SJSA1 (cell line): ENCODE data around the gene PRKACB. TPM values are rescaled to one million over a fixed set of nuclear protein-coding genes. Genes with fewer than 3 reads are reported as not detected.

Experiments
- DNase-seq, 2 experiments: peaks; one replicate each; pipeline ENCODE4 v3.0.0-alpha.2; 2015 to 2020; ENCODE audit warnings: low spot score in 2 of 2, low read depth in 1 of 2
- H3K27ac ChIP-seq: fragments of 250-450 bp; sonication (Bioruptor Pico); 2 replicates; pipeline ENCODE4 v1.5.1; 2020; ENCODE audit warnings: mild to moderate bottlenecking, moderate library complexity
- H3K27me3 ChIP-seq: fragments of 250-450 bp; sonication (Bioruptor Pico); replicated peaks from 2 replicates; pipeline ENCODE4 v1.5.1; 2020; ENCODE audit warnings: mild to moderate bottlenecking, moderate library complexity
- H3K36me3 ChIP-seq: fragments of 250-450 bp; sonication (Bioruptor Pico); 2 replicates; pipeline ENCODE4 v1.5.1; 2020; ENCODE audit warnings: mild to moderate bottlenecking
- H3K4me1 ChIP-seq: fragments of 250-450 bp; sonication (Bioruptor Pico); replicated peaks from 2 replicates; pipeline ENCODE4 v1.6.1; 2021; ENCODE audit warnings: mild to moderate bottlenecking
- H3K4me3 ChIP-seq: fragments of 250-450 bp; sonication (Bioruptor Pico); 2 replicates; pipeline ENCODE4 v1.5.1; 2020; ENCODE audit warnings: mild to moderate bottlenecking
- H3K9me3 ChIP-seq: fragments of 250-450 bp; sonication (Bioruptor Pico); replicated peaks from 2 replicates; pipeline ENCODE4 v1.5.1; 2020; ENCODE audit warnings: mild to moderate bottlenecking
- total RNA-seq: library from RNA; depleted of rRNA; stranded (reverse); fragments of >200 nt; shearing (Covaris generic); gene quantifications from 2 replicates; pipeline ENCODE4 v1.2.3, GENCODE V29; 2014

PRKACB gene
- total RNA-seq, 1 experiment from 2014 or later = 51.7 TPM

DNA sequence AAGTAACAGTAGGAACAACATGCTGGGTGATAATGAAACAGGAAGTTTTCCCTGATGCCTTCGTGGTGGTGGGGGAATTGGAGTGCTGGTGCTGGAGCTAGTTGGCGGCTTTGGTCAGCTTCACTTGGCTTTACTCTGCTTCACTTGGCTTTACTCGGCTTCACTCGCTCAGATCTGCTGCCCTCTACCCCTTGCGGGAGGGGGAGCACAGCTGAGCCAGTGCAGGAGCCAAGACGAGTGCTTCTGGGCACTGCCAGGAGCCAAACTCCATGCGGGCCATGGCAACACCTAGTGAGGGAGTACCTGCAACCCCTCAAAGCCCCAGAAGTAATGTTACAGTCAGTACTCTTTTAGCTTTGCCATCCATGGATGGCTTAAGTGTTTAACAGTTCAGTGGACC, 10.6 kb upstream of the PRKACB start:
- H3K36me3 ChIP-seq = no peaks in the 10 kb centered on the region
- H3K9me3 ChIP-seq = no peaks in the 10 kb centered on the region
- no peak overlapping the region for H3K4me3 ChIP-seq
- H3K27ac ChIP-seq = no peak overlapping the region
- no peak for DNase-seq
- H3K4me1 ChIP-seq = no peaks in the 10 kb centered on the region
- H3K27me3 ChIP-seq = no peaks in the 10 kb centered on the region

DNA sequence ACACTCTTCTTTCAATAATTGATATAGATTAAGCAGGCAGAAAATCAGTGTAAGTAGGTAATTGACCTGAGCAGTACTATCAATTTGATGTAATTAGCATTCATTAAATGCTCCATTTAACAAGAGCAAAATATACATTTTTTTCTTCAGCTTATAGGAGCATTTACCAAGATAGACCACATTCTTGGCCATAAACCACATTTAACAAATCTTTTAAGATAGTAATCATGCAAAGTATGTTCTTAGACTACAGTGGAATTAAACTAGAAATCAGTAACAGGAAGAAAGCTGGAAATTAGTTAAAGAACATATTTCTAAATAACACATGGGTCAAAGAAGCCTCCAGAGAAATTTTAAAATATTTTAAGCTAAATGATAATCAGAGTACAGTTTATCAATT, 8.7 kb upstream of the PRKACB start:
- Histone ChIP-seq H3K36me3 (no peaks in the 10 kb centered on the region), H3K27ac (no peak overlapping the region), H3K4me1 (no peaks in the 10 kb centered on the region), H3K4me3 (no peak overlapping the region), H3K27me3 (no peaks in the 10 kb centered on the region), H3K9me3 (no peaks in the 10 kb centered on the region)
- DNase-seq = no peak

DNA sequence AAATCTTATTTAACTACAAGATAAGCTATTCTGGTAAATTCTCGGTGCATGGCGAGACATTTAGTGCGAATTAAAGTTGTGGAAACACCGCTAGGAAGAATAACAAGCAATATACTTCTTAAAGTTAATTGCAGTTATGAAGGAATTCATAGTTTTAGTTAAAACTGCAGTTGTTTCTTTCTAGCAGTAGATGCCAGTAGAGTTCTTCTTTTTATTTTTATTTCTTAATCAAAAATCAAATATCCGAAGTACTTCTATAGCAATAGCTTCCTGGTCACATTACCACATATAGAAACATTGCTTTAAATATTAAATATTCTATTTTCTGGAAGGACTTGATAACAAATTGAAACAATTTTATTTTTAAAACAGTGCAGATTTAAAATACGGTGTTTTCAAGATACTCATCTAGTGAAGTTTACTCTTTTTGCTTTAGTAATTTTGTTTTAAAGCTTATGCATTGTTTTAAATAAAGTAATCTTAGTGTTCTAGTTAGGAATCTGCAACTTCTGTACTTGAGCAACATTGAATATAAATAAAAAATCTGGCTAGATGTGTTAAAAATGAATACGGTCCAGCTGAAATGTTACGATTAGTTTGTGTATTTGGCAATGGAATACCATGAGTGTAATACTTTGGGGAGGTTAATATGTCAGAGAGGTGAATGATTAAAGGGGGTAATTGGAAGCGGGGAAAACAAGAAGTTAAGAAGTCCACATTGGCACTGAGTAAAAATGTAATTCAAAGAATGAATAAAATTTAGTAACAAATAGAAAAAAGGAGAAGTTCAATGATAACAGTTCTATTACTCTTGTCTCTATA, 2.7 kb upstream of the PRKACB start:
- DNase-seq = peak in 1 of 2 experiments; percentile 11
- no peaks in the 10 kb centered on the region for H3K9me3 ChIP-seq
- H3K4me1 ChIP-seq = peaks cover 21% of the 10 kb centered on the region
- no peak overlapping the region for H3K27ac ChIP-seq
- no peaks in the 10 kb centered on the region for H3K27me3 ChIP-seq
- H3K36me3 ChIP-seq = no peaks in the 10 kb centered on the region
- no peak overlapping the region for H3K4me3 ChIP-seq

DNA sequence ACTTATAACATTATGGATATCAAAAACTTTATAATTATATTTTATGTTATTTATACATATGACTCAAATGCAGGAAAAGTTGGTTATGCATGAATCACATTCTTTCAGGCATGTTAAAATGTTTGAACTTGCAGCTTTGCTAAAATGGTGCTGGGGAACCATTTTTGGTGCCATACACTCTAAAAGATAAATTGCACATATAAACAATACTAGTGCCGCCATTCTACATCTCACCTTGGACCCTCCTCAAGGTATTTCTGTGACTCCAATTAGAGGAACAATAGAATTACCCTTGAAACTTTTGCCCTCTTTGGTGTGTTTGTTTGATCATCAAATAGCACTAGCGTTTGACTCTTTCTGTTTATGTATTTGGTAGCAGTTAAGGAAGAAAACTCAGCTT, 997 bp downstream of the PRKACB start:
- Histone ChIP-seq H3K4me3 (peak overlapping the region; percentile 26), H3K27me3 (no peaks in the 10 kb centered on the region), H3K9me3 (no peaks in the 10 kb centered on the region), H3K4me1 (peaks cover 28% of the 10 kb centered on the region), H3K36me3 (no peaks in the 10 kb centered on the region), H3K27ac (peak overlapping the region; percentile 45)
- peak in 1 of 2 experiments; percentile 34 for DNase-seq

DNA sequence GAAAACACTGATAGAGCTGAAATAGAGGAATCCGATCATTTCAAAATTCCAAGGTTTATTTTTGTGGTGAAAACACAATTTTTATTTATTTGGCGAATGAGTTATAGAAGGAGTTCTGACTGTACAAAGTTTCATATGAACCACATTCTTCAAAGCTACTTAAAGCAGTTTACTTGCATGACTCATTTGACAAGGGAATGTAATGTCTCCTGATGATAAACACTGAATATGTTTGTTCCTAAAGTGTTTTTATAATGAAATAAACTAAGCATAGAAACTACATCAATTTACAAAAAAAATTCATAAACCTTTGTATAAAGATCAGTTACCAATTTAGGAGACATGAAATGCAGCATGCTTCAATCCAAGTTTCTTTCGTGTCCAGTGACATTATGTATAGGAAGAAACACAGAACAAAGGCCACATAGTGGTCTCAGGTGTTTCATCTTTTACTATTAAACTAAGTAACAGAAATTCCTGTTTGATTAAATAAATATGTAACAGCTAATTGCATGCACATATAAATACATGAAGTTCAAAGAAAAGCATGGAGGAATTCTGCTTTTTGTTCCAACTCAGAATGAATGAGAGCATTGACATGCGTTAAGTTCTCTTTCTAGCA, 2.5 kb downstream of the PRKACB start:
- H3K9me3 ChIP-seq = no peaks in the 10 kb centered on the region
- H3K27ac ChIP-seq = peak overlapping the region; percentile 45
- H3K27me3 ChIP-seq = no peaks in the 10 kb centered on the region
- DNase-seq = peak in 1 of 2 experiments; percentile 63
- H3K4me1 ChIP-seq = peaks cover 28% of the 10 kb centered on the region
- H3K4me3 ChIP-seq = no peak overlapping the region; the same call in 1 of the 2 replicates
- no peaks in the 10 kb centered on the region for H3K36me3 ChIP-seq

- DNase-seq = no peak
- Histone ChIP-seq H3K27me3 (no peaks in the 10 kb centered on the region), H3K4me1 (peaks cover 25% of the 10 kb centered on the region), H3K9me3 (no peaks in the 10 kb centered on the region), H3K36me3 (no peaks in the 10 kb centered on the region), H3K4me3 (no peak overlapping the region), H3K27ac (no peak overlapping the region)
These were observed 4.7 kb downstream of the PRKACB start for GRCh38 chr1:84148758-84149157.

GRCh38 chr1:84152649-84153056, 8.6 kb downstream of the PRKACB start:
- Histone ChIP-seq H3K27me3 (no peaks in the 10 kb centered on the region), H3K9me3 (no peaks in the 10 kb centered on the region), H3K36me3 (no peaks in the 10 kb centered on the region), H3K27ac (no peak overlapping the region), H3K4me1 (peaks cover 16% of the 10 kb centered on the region), H3K4me3 (no peak overlapping the region)
- no peak for DNase-seq

DNA sequence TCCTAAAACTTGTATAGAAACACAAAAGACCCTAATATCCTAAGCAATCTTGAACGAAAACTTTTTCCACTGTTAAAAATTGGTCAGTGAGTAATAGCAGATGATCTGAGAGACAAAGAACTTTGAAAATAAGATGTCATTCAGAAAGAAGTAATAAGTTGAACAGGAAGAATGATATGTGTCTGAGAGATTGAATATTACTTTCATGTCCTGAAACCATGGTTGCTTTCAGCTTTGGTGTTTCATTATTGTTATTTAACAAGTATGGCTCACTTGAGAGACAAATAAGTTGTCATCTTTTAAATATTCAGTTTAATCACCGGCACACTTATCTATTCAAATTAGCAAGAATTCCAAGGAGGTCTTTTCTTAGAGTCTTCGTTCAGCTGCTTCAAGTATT, 11.4 kb downstream of the PRKACB start:
- H3K27me3 ChIP-seq = no peaks in the 10 kb centered on the region
- peak overlapping the region; percentile 57; the same call in 1 of the 2 replicates for H3K27ac ChIP-seq
- DNase-seq = no peak
- no peak overlapping the region for H3K4me3 ChIP-seq
- peaks cover 16% of the 10 kb centered on the region for H3K4me1 ChIP-seq
- H3K9me3 ChIP-seq = no peaks in the 10 kb centered on the region
- H3K36me3 ChIP-seq = no peaks in the 10 kb centered on the region; the same call in 1 of the 2 replicates

GRCh38 chr1:84156210-84156621, 12.1 kb downstream of the PRKACB start:
- H3K9me3 ChIP-seq = no peaks in the 10 kb centered on the region
- no peaks in the 10 kb centered on the region; the same call in 1 of the 2 replicates for H3K36me3 ChIP-seq
- peaks cover 16% of the 10 kb centered on the region for H3K4me1 ChIP-seq
- H3K27ac ChIP-seq = peak overlapping the region; percentile 57
- DNase-seq = peak; percentile 57 to 80
- H3K4me3 ChIP-seq = no peak overlapping the region
- H3K27me3 ChIP-seq = no peaks in the 10 kb centered on the region

- Histone ChIP-seq H3K27ac (no peak overlapping the region), H3K27me3 (no peaks in the 10 kb centered on the region), H3K9me3 (no peaks in the 10 kb centered on the region), H3K4me1 (peaks cover 23% of the 10 kb centered on the region), H3K4me3 (no peak overlapping the region), H3K36me3 (no peaks in the 10 kb centered on the region; the same call in 1 of the 2 replicates)
- no peak for DNase-seq
These were observed 15.6 kb downstream of the PRKACB start for GRCh38 chr1:84159533-84160240.

DNA sequence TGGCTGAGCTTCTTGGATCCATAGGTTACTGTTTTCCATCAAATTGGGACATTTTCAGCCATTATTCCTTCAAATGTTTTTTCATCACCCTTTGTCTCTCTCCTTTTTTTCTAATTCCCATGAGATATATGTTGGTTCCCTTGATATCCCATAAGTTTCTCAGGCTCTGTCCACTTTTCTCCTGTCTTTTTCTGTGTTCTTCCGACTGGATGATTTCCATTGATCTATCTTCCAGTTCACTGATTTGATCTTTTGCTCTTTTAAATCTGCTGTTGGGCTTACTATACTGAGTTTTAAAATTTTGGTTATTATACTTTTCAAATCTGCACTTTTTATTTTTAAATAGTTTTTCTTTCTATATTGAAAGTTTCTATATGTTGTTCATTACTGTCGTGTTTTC, 18.2 kb downstream of the PRKACB start:
- Histone ChIP-seq H3K27ac (no peak overlapping the region), H3K4me1 (0 out of 2 replicates have a peak, but pooled peaks cover 7% of the 10 kb centered on the region), H3K4me3 (no peak overlapping the region), H3K27me3 (no peaks in the 10 kb centered on the region), H3K9me3 (no peaks in the 10 kb centered on the region), H3K36me3 (no peaks in the 10 kb centered on the region; the same call in 1 of the 2 replicates)
- no peak for DNase-seq

DNA sequence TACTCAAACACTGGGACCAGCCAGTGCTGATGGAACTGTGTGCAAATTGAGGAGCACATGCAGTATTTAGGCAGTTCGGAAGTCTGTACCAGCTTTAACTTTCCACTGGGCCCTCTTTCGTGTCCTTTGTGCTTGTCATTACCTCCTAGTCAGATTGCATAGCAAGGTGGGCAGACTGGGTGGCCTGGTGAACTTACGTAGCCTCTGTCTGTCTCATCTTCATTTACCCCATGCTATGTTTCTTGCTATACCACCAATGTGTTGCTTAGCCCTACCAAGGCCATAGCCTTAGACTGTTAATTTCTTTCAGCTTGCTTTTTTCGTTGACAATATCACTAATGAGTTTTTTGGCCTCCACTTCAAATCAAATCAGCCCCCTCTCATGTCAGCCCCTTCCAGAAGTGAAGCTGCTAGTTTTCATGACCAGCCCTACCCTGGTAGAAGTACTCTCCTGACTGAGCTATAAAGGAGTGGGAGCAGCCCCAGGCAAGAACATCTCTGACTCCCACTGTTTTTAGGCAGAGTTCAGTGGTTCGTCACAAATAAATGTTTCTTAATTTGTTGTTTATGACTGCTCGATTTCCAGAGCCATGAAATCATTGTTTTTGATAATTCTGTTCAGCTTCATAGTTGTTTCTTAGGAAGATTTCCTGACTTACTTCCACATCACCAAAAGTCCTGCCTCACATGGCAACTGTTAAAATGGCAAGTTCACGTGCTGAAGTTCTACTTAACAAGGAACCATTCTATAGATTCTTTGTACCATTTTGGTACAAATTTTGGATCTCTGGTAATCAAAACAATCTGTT, 19.3 kb downstream of the PRKACB start:
- Histone ChIP-seq H3K4me3 (no peak overlapping the region), H3K27me3 (no peaks in the 10 kb centered on the region), H3K4me1 (peaks cover 8% of the 10 kb centered on the region; the same call in 1 of the 2 replicates), H3K36me3 (no peaks in the 10 kb centered on the region), H3K27ac (no peak overlapping the region), H3K9me3 (no peaks in the 10 kb centered on the region)
- DNase-seq = no peak

DNA sequence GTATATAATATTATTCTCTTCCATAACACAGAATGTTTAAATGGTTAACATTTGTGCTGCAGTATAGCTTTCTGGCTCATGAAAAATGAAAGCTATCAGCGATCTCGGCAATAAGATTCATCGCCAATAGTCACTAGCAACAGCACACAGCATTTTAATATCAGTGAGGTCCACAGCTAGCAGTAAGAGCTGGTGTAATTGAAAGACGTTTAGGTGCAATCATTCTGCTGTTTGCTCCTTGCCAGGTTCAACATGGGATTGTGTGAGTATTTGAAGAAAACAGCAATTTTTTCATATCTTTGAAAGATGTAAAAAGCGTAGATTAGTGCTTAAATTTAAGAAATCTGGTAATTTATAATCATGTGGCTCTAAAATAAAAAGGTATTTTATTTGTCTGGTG, 20.1 kb downstream of the PRKACB start:
- H3K27ac ChIP-seq = no peak overlapping the region
- peaks cover 17% of the 10 kb centered on the region for H3K4me1 ChIP-seq
- no peak for DNase-seq
- no peaks in the 10 kb centered on the region for H3K27me3 ChIP-seq
- H3K36me3 ChIP-seq = no peaks in the 10 kb centered on the region
- no peaks in the 10 kb centered on the region for H3K9me3 ChIP-seq
- H3K4me3 ChIP-seq = no peak overlapping the region
